Right renal pelvis (tissue), 4 donors: ENCODE measurements around the gene STK32C. TPM values are rescaled to one million over a fixed set of nuclear protein-coding genes. Genes with fewer than 3 reads are reported as not detected.
"Not testable (repeated sequence)": the region's sequence is repeated elsewhere in the genome, so short reads cannot be mapped to it uniquely, and the experiment has no call there.

Experiments used
- DNase-seq, 4 donors: peaks; one replicate each; pipeline ENCODE4 v3.0.0-alpha.2; 2013; ENCODE audit warnings: low read depth in 4 of 4, low spot score in 3 of 4, missing footprints in 1 of 4
- polyA plus RNA-seq, 4 donors: library from polyadenylated mRNA; unstranded; fragments of 120-200 nt; gene quantifications; one replicate each; pipeline ENCODE4 v1.2.1, GENCODE V29; 2013; ENCODE audit not compliant: insufficient read length in 4 of 4

STK32C gene
- polyA plus RNA-seq, 4 donors: 11.5 to 14.3 (median 12.0) TPM

GRCh38 chr10:132223156-132223590 is 84.6 kb downstream of the STK32C start:
- DNase-seq: peak; percentile 49 to 69 (median 62)

DNA sequence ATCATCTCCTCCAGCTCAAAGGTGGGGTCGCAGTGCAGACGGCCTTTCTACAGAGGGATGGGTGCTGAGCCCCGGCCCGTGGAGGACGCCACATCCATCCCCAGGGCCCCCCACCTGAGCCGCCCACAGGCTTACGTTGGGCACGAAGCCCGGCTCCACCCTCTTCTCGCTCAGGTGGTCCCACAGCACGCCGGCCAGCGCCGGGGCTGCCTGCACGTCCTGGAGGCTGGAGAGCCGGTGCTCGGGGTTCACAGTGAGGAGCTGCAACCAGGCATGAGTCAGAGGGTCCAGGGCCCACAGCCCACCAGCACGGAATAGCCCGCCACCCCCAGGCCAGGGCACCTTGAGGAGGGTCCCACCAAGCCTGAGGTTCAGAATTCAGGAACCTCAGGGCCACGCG is 85.0 kb downstream of the STK32C start:
- DNase-seq: no peak

DNA sequence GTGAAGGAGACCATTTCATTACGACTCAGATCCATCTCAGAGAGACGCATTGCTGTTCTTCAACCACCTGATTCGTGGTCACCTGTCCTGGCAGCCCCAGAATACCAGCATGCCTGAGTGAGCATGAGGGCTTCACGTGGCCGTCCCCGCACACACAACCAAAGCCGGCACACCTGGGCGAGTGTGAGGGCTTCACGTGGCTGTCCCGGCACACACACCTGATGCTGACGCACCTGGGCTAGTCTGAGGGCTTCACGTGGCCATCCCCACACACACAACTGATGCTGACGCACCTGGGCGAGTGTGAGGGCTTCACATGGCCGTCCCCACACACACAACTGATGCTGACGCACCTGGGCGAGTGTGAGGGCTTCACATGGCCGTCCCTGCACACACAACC is 86.8 kb downstream of the STK32C start:
- not testable (repeated sequence) for DNase-seq

DNA sequence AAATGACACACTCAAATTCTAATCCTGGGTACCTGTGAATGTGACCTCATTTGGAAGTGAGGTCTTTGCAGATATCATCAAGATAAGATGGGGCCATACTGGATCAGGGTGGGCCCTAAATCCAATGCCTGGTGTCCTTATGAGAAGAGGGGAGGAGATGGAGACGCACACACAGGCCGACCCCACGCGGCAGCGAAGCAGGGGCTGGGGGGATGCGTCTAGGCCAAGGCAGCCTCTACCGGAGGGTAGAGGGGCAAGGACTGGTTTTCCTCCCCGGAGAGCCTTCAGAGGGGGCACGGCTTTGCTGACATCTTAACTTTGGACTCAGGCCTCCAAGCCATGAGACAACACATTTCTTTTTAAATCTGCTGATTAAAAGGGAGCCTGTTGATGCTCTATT is 87.7 kb downstream of the STK32C start:
- no peak for DNase-seq

DNA sequence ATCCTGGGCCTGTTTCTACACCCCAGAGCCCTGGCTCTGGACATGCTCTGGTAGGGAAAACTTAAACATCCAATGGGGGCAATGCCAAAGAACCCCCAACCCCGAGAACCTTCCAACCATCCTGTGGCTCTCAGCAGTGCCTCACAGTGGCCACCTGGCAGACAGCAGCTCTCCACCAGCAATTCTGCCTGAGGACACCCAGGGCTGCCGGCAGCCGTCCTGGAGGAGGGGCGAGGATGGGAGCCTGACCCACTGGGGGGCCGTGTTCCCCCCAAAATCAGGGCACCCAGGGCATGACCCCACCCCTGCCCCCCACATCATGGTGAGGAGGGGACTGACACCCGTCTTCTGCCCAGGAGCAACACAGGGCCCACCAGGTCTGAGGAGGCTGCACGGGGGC is 88.3 kb downstream of the STK32C start:
- no peak for DNase-seq

DNA sequence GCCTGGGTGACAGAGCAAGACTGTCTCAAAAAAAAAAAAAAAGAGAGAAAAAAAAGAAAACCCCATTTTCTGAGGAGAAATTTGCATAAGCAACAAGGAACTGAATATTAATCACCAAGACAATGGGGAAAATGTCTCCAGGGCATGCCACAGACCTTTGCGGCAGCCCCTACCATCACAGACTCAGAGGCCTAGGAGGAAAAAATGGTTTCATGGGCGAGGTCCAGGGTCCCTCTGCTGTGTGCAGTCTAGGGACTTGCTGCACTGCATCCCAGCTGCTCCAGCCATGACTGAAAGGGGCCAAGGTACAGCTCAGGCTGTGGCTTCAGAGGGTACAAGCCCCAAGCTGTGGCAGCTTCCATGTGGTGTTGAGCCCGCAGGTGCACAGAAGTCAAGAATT is 91.3 kb downstream of the STK32C start:
- DNase-seq: not testable (repeated sequence)

- DNase-seq: no peak
These were observed 93.8 kb downstream of the STK32C start for GRCh38 chr10:132213917-132214316.

DNA sequence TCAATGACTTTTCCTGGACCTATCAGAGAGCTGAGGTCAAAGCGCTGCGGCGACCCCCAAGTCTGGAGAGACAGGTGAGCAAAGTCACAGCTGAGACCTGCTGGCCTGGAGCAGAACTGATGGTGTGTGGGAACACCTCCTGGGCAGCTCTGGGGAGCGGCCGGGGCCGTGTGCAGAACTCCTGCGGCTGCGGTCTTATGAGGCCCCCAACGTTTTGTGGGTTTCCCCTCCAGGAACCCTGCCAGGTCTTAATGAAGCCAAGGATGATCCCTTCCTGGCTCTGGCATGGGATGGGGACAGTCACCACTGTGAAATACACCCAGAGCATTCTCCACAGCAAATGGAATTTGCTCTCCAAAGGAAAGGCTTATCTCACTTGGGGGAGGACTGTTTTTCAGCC is 94.9 kb downstream of the STK32C start:
- no peak for DNase-seq

DNA sequence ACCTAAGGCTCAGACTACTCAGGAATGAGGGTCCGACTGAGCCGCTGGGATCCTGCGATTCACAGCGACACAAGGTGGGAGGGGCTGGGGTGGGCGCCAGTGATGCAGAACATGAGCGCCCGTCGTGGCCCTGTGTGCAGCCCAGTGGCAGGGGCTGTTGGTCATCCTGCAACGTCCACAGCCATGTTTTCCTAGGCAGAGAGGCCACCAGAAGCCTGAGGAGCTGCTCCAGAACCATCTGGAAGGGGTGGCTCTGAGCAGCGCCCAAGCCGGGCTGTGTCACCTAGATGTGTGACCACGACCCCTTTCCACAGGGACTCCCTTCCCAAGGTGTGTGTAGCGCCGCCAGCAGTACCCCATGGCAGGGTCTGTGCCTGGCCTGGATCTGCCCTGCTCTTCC is 96.5 kb downstream of the STK32C start:
- DNase-seq: no peak

GRCh38 chr10:132210766-132211165 is 97.0 kb downstream of the STK32C start:
- DNase-seq: no peak

- DNase-seq: no peak
These were observed 97.7 kb downstream of the STK32C start for GRCh38 chr10:132209978-132210530.

GRCh38 chr10:132209130-132209529 is 98.6 kb downstream of the STK32C start:
- no peak for DNase-seq

DNA sequence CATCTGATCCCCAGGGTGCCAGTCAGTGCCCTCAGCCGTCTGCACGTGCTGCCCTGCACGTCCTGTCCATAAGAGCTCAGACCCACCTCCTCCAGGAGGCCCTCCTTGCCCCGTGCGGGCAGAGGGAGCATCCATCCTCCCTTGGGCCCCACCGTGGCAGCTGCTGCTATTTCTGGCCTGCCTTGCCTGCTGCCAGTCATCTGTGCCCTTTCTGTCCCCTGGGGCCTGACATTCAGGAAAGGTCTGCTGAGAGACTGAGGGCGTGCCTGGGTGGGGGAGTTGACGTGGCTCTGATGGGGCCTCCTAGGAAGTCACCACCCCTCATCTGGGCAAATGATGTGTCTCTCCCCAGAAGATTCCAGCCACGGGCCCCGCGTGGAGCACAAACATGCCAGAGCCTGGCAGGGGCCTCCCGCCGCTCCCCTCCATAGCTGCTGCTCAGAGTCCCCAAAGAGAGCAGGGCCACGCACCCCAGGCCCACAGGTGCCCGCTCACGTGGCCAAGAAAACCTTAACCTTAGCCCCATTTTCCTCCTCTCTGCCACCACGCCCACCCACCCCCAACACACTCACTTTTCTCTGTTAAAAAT is 99.2 kb downstream of the STK32C start:
- DNase-seq: no peak

DNA sequence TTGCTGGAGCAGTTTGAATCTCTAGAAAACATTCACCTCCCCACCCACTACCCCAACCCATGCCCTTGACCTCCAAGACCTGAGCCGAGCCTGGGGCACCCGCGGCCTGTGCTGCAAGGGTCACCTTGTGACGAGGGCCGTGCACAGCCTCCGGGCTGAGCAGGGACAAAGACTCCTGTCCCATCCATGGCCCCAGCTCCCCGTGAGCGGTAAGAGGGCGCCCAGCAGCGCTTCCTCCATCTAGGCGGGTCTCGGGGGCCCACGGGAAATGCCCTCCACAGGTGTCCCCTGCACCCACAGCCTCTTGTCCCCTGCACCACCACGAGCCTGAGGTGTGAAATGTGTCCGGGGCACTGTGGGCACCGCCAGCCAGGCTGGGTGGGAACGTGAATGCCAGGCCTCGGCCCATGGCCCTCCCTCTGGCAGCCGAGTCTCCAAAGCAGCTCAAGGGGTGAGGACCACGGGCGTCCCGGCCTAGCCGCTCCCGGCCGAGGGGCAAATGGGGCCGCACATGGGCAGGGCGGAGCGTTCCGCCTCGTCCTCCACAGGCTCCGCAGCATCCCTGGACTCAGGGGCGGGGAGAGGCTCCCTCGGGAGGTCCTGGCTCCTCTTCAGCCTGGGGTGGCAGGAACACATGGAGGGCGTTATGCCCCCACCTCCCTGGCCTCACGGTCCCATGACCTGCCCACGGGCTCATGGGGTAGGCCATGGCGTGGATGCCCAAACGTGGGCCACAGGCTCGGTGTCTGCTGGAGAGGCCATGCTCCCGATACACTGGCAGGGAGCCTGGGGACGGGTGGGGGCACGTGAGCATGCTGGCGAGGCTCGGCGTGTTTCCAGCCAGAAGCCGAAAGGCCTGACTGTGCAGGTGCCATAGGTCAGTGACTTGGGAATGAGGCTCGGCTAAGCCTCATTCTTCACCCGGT is 100.0 kb downstream of the STK32C start:
- no peak for DNase-seq

- no peak for DNase-seq
These were observed 100.8 kb downstream of the STK32C start for GRCh38 chr10:132206806-132207535.

GRCh38 chr10:132206377-132206745 is 101.4 kb downstream of the STK32C start:
- DNase-seq: no peak

DNA sequence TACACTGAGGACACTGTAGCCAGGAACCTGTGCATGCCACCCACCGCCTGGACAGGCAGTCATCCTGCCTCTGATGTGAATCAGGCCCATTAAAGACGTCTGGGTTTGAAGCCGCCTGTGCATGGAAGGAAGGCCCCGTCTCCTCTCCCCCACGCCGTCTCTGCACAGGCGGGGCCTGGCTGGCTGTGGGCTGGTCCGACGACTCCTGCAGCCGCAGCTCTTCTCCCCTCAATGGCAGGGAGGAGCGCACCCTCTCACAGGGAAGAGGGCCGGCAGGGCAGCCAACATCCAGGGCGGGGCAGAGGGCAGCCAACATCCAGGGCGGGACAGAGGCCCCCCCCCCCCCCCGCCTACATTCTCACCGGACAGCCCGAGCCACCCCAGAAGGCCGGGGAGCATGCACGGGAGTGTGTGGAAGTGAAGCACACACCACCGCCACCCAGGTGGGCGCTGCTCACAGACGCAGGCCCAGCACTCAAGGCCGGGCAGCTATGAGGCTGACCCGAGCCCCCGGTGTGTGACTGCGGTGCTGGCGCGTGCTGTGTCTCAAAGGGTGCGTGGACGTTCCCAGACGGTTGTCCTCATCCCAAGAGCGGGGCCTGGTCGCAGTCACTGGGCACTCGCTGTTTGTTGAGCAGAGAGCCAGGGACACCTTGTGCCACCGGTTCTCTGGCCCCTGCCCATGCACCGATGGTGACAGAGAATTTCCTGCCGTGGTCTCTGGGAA is 101.9 kb downstream of the STK32C start:
- DNase-seq: no peak

- DNase-seq: no peak
These were observed 102.8 kb downstream of the STK32C start for GRCh38 chr10:132204781-132205473.

DNA sequence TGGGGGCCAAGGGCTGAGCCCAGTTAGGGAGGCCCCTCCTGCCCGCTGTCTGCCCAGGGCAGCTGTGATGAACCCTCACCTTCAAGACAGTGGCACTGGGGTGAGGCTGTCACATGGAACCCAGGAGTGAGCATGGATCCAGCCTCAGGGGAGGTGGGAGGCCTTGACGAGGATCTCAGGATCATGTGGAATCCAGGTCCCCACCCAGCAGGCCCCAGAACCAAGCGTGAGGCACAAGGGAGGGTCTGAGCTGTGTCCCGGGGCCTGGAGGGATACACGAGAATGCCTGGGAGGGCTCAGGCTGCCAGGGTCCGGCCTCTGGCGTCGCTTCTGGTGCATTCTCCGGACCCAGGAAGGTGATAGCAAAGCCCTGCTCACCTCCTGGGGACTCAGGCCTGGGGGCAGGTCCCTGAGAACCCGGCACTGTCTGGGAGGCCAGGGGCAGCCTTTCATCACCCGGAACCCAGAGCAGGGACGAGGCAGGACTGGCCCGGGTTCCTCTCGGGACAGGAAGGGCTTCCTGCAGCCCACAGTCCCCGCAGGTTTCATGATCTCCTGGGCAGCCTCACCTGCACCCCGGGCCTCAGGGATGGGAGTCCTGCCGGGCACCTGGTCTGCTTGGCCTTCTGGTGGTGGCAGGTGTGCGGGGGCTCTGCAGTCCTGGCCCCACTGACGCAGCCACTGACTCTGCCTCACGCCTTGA is 103.5 kb downstream of the STK32C start:
- no peak for DNase-seq
